Measurements from ENCODE around the gene EVPL. TPM values are rescaled to one million over a fixed set of nuclear protein-coding genes. Genes with fewer than 3 reads are reported as not detected.

Gene EVPL
- total and polyA plus RNA-seq, 2 of the 13 experiments (the other 11 are each of a cell fraction or from before 2014, with no cell fraction given): 2.1 to 8.2 TPM

DNA sequence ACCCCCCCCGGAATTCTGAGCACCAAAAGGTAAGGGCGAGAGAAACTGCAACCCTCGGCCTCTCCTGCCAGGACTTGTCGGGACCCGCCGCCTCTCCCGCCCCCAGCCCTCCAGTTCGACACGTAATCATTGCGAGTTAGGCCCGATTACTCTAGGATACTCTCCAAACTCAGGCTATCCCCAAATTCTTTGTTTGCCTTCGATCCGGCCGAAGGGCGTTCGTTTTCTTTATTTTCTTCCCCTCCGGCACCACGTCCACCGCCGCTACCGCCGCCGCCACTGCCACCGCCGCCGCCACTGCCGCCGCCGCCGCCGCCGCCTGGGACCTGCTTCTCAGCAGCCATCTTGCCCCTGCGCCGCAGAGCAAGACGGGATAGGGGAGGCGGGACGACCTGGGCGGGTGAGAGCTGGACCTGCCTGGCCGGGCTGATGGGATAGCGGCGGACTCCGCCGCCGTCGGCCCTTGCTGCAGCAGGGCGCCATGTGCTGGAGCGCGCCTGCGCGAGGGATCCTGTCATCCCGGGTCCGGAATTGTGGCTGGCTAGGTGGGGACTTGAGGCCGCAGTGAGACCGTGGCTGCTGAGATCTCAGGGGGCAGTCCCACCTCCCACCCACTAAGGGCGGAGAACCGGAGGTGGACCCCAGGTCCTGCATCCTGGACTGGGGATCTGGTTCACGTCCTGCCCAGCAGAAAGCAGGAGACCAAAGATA lies 45.2 kb upstream of the EVPL start, which contains the start of gene SRP68 (continued):
- no peak for TF ChIP-seq PRMT3 (CRISPR knock-in tag; IDR thresholded peaks at IDR 0.05; ENCODE audit: borderline replicate concordance, low read depth)
- TF ChIP-seq ZNF780A (CRISPR knock-in tag; IDR thresholded peaks at IDR 0.05): peak; percentile 87; the same call in 1 of the 2 replicates
- peak; percentile 99 for TF ChIP-seq SALL2 (CRISPR knock-in tag; IDR thresholded peaks at IDR 0.05)
- TF ChIP-seq, protein P1, sequence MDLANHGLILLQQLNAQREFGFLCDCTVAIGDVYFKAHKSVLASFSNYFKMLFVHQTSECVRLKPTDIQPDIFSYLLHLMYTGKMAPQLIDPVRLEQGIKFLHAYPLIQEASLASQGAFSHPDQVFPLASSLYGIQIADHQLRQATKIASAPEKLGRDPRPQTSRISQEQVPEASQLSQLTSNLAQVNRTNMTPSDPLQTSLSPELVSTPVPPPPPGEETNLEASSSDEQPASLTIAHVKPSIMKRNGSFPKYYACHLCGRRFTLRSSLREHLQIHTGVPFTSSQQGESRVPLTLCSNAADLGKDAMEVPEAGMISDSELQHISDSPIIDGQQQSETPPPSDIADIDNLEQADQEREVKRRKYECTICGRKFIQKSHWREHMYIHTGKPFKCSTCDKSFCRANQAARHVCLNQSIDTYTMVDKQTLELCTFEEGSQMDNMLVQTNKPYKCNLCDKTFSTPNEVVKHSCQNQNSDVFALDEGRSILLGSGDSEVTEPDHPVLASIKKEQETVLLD (CRISPR knock-in tag; IDR thresholded peaks at IDR 0.05; ENCODE audit: low read depth): peak; percentile 85; the same call in 1 of the 2 replicates
- TF ChIP-seq, protein P2, sequence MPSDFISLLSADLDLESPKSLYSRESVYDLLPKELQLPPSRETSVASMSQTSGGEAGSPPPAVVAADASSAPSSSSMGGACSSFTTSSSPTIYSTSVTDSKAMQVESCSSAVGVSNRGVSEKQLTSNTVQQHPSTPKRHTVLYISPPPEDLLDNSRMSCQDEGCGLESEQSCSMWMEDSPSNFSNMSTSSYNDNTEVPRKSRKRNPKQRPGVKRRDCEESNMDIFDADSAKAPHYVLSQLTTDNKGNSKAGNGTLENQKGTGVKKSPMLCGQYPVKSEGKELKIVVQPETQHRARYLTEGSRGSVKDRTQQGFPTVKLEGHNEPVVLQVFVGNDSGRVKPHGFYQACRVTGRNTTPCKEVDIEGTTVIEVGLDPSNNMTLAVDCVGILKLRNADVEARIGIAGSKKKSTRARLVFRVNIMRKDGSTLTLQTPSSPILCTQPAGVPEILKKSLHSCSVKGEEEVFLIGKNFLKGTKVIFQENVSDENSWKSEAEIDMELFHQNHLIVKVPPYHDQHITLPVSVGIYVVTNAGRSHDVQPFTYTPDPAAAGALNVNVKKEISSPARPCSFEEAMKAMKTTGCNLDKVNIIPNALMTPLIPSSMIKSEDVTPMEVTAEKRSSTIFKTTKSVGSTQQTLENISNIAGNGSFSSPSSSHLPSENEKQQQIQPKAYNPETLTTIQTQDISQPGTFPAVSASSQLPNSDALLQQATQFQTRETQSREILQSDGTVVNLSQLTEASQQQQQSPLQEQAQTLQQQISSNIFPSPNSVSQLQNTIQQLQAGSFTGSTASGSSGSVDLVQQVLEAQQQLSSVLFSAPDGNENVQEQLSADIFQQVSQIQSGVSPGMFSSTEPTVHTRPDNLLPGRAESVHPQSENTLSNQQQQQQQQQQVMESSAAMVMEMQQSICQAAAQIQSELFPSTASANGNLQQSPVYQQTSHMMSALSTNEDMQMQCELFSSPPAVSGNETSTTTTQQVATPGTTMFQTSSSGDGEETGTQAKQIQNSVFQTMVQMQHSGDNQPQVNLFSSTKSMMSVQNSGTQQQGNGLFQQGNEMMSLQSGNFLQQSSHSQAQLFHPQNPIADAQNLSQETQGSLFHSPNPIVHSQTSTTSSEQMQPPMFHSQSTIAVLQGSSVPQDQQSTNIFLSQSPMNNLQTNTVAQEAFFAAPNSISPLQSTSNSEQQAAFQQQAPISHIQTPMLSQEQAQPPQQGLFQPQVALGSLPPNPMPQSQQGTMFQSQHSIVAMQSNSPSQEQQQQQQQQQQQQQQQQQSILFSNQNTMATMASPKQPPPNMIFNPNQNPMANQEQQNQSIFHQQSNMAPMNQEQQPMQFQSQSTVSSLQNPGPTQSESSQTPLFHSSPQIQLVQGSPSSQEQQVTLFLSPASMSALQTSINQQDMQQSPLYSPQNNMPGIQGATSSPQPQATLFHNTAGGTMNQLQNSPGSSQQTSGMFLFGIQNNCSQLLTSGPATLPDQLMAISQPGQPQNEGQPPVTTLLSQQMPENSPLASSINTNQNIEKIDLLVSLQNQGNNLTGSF (CRISPR knock-in tag; IDR thresholded peaks at IDR 0.05): no peak
- no peak for TF ChIP-seq ATF1 (CRISPR knock-in tag; IDR thresholded peaks at IDR 0.05)
- TF ChIP-seq NR2F2 (IDR thresholded peaks at IDR 0.05; ENCODE audit: borderline replicate concordance, low read depth): no peak; the same call in 1 of the 2 replicates
- TF ChIP-seq, protein P3, sequence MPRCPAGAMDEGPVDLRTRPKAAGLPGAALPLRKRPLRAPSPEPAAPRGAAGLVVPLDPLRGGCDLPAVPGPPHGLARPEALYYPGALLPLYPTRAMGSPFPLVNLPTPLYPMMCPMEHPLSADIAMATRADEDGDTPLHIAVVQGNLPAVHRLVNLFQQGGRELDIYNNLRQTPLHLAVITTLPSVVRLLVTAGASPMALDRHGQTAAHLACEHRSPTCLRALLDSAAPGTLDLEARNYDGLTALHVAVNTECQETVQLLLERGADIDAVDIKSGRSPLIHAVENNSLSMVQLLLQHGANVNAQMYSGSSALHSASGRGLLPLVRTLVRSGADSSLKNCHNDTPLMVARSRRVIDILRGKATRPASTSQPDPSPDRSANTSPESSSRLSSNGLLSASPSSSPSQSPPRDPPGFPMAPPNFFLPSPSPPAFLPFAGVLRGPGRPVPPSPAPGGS (CRISPR knock-in tag; IDR thresholded peaks at IDR 0.05): peak; percentile 82
- TF ChIP-seq TBP (CRISPR knock-in tag; IDR thresholded peaks at IDR 0.05): peak; percentile 76; the same call in 1 of the 2 replicates
- TF ChIP-seq IKZF4 (CRISPR knock-in tag; IDR thresholded peaks at IDR 0.05; ENCODE audit: borderline replicate concordance, low read depth, not compliant biosample characterization): peak; percentile 89
- TF ChIP-seq CBX1 (IDR thresholded peaks at IDR 0.05; ENCODE audit: low read depth): peak; percentile 96
- TF ChIP-seq, protein P4, sequence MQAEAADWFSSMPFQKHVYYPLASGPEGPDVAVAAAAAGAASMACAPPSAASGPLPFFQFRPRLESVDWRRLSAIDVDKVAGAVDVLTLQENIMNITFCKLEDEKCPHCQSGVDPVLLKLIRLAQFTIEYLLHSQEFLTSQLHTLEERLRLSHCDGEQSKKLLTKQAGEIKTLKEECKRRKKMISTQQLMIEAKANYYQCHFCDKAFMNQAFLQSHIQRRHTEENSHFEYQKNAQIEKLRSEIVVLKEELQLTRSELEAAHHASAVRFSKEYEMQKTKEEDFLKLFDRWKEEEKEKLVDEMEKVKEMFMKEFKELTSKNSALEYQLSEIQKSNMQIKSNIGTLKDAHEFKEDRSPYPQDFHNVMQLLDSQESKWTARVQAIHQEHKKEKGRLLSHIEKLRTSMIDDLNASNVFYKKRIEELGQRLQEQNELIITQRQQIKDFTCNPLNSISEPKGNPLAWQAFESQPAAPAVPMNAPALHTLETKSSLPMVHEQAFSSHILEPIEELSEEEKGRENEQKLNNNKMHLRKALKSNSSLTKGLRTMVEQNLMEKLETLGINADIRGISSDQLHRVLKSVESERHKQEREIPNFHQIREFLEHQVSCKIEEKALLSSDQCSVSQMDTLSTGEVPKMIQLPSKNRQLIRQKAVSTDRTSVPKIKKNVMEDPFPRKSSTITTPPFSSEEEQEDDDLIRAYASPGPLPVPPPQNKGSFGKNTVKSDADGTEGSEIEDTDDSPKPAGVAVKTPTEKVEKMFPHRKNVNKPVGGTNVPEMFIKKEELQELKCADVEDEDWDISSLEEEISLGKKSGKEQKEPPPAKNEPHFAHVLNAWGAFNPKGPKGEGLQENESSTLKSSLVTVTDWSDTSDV (CRISPR knock-in tag; IDR thresholded peaks at IDR 0.05): peak; percentile 98
- no peak for TF ChIP-seq SP140L (CRISPR knock-in tag; IDR thresholded peaks at IDR 0.05; ENCODE audit: borderline replicate concordance)
- no peak for TF ChIP-seq SSRP1 (CRISPR knock-in tag; IDR thresholded peaks at IDR 0.05)
- peak; percentile 87; the same call in 1 of the 2 replicates for TF ChIP-seq RNF2 (conservative IDR thresholded peaks at IDR 0.05; ENCODE audit: low read depth)
- no peak for TF ChIP-seq ZNF207 (IDR thresholded peaks at IDR 0.05; ENCODE audit: borderline replicate concordance)
- TF ChIP-seq ZMAT3 (CRISPR knock-in tag; conservative IDR thresholded peaks at IDR 0.05): peak; percentile 98
- peak; percentile 98 for TF ChIP-seq ZFY (CRISPR knock-in tag; IDR thresholded peaks at IDR 0.05)
- no peak for TF ChIP-seq ZNF652 (CRISPR knock-in tag; IDR thresholded peaks at IDR 0.05; ENCODE audit: borderline replicate concordance, low read depth)

Data from HepG2 (cell line).